GM19240 (cell line): Measurements from ENCODE around the gene GDPD5.

Experiments
- DNase-seq: peaks from one replicate; pipeline ENCODE4 v3.0.0; 2011; ENCODE audit warnings: low spot score; ENCODE audit not compliant: insufficient read length

Gene GDPD5

GRCh38 chr11:75536786-75537641 lies 11.3 kb upstream of the GDPD5 start:
- DNase-seq: peak; percentile 83

- no peak for DNase-seq
Observed at GRCh38 chr11:75535071-75535470, 9.3 kb upstream of the GDPD5 start.

- DNase-seq: no peak
Observed at GRCh38 chr11:75534259-75535069, 8.7 kb upstream of the GDPD5 start.

- no peak for DNase-seq
Observed at GRCh38 chr11:75533896-75534258, 8.1 kb upstream of the GDPD5 start.

- peak; percentile 59 for DNase-seq
Observed at GRCh38 chr11:75532200-75533048, 6.7 kb upstream of the GDPD5 start.

- DNase-seq: no peak
Observed at GRCh38 chr11:75531325-75531724, 5.6 kb upstream of the GDPD5 start.

GRCh38 chr11:75530577-75530976 lies 4.8 kb upstream of the GDPD5 start:
- DNase-seq: no peak

- DNase-seq: no peak
Observed at GRCh38 chr11:75527938-75528735, 2.4 kb upstream of the GDPD5 start.

- DNase-seq: no peak
Observed at GRCh38 chr11:75527130-75527529, 1.4 kb upstream of the GDPD5 start.

- DNase-seq: no peak
Observed at GRCh38 chr11:75526192-75526541, 426 bp upstream of the GDPD5 start.

- DNase-seq: no peak
Observed at GRCh38 chr11:75524665-75525432, 892 bp downstream of the GDPD5 start.

GRCh38 chr11:75523811-75524664 lies 1.7 kb downstream of the GDPD5 start:
- DNase-seq: no peak

- no peak for DNase-seq
Observed at GRCh38 chr11:75523189-75523588, 2.6 kb downstream of the GDPD5 start.

GRCh38 chr11:75522286-75523044 lies 3.3 kb downstream of the GDPD5 start:
- no peak for DNase-seq

- no peak for DNase-seq
Observed at GRCh38 chr11:75520688-75521087, 5.1 kb downstream of the GDPD5 start.

GRCh38 chr11:75518771-75519653 lies 6.7 kb downstream of the GDPD5 start:
- no peak for DNase-seq

GRCh38 chr11:75518204-75518549 lies 7.6 kb downstream of the GDPD5 start:
- DNase-seq: no peak

GRCh38 chr11:75516886-75517285 lies 8.9 kb downstream of the GDPD5 start:
- no peak for DNase-seq
